Effector memory CD4-positive, alpha-beta T cell (primary cell): ENCODE measurements around the gene ADAM19.

Experiments used
- DNase-seq, 3 donors: peaks; one replicate each; pipeline ENCODE4 v3.0.0-alpha.2; 2020
- H3K27ac ChIP-seq: 2 replicates; pipeline ENCODE4 v1.7.0; 2013; ENCODE audit warnings: mild to moderate bottlenecking, low read length, moderate library complexity; ENCODE audit not compliant: insufficient read depth, poor library complexity, severe bottlenecking
- H3K27me3 ChIP-seq: replicated peaks from 2 replicates; pipeline ENCODE4 v1.7.0; 2013; ENCODE audit warnings: mild to moderate bottlenecking, low read length; ENCODE audit not compliant: insufficient read depth, control insufficient read depth, poor library complexity, severe bottlenecking
- H3K36me3 ChIP-seq: 2 replicates; pipeline ENCODE4 v1.7.0; 2013; ENCODE audit warnings: mild to moderate bottlenecking, low read length, moderate library complexity; ENCODE audit not compliant: control insufficient read depth, insufficient read depth
- H3K4me1 ChIP-seq: 2 replicates; pipeline ENCODE4 v1.7.0; 2013; ENCODE audit warnings: low read length, mild to moderate bottlenecking; ENCODE audit not compliant: control insufficient read depth, insufficient read depth, poor library complexity, severe bottlenecking
- H3K4me3 ChIP-seq: 2 replicates; pipeline ENCODE4 v1.7.0; 2013; ENCODE audit warnings: low read length, low read depth, mild to moderate bottlenecking; ENCODE audit not compliant: insufficient read depth, poor library complexity, severe bottlenecking
- H3K9me3 ChIP-seq: 2 replicates; pipeline ENCODE4 v1.7.0; 2013; ENCODE audit warnings: mild to moderate bottlenecking, low read length, moderate library complexity; ENCODE audit not compliant: control insufficient read depth

ADAM19 gene

GRCh38 chr5:157458835-157459234, 116.7 kb downstream of the ADAM19 start:
- H3K27ac ChIP-seq = no peak overlapping the region
- no peaks in the 10 kb centered on the region for H3K27me3 ChIP-seq
- no peak overlapping the region for H3K4me3 ChIP-seq
- peaks cover 3% of the 10 kb centered on the region for H3K4me1 ChIP-seq
- H3K36me3 ChIP-seq = no peaks in the 10 kb centered on the region
- no peak for DNase-seq
- H3K9me3 ChIP-seq = no peaks in the 10 kb centered on the region

GRCh38 chr5:157457391-157457790, 118.2 kb downstream of the ADAM19 start:
- DNase-seq = no peak
- no peaks in the 10 kb centered on the region for H3K36me3 ChIP-seq
- H3K27ac ChIP-seq = no peak overlapping the region
- no peaks in the 10 kb centered on the region for H3K27me3 ChIP-seq
- no peaks in the 10 kb centered on the region for H3K9me3 ChIP-seq
- H3K4me3 ChIP-seq = no peak overlapping the region
- H3K4me1 ChIP-seq = peaks cover 3% of the 10 kb centered on the region

DNA sequence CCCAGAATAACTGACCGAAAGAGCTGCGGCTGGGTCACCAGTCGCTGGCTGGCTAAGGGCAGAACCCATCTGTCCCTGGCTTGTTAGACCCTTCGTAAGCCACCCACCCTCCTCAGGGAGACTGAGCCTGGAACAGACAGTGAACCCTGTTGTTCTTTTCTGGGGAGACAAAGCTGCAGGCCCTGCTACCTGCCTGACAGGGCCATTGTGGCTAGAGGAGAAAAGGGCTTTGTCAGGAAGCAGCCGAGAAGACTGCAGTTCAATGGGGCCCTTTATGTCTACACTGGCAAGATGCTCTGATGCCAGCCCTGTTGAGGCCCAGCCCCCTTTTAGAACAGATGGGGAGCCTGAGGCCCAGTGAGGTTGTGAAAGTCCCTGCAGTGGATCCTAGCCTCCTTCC, 119.3 kb downstream of the ADAM19 start:
- H3K4me3 ChIP-seq = no peak overlapping the region
- H3K9me3 ChIP-seq = no peaks in the 10 kb centered on the region
- peaks cover 3% of the 10 kb centered on the region for H3K4me1 ChIP-seq
- H3K27ac ChIP-seq = no peak overlapping the region
- H3K27me3 ChIP-seq = no peaks in the 10 kb centered on the region
- DNase-seq = no peak
- H3K36me3 ChIP-seq = no peaks in the 10 kb centered on the region

DNA sequence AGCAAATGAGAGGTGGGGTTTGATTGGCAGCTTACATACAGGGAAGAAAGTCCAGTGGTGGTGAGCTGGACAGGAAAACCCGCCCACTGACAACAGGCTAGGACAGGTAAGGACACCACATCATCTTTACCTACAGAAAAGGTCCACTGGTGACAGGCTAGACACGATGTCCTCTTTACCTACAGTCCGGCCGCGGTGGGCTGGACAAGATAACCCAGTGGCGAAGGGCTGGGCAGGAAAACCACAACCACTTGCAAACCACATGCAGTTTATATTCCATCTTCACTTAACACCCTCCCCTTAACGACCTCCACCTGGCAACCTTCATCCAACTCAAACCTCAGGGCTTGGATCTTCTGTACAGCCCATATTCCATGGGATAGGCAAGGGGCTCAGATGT, 120.5 kb downstream of the ADAM19 start:
- no peaks in the 10 kb centered on the region for H3K9me3 ChIP-seq
- DNase-seq = no peak
- no peaks in the 10 kb centered on the region for H3K27me3 ChIP-seq
- no peaks in the 10 kb centered on the region for H3K36me3 ChIP-seq
- H3K4me3 ChIP-seq = no peak overlapping the region
- no peak overlapping the region for H3K27ac ChIP-seq
- H3K4me1 ChIP-seq = no peaks in the 10 kb centered on the region

GRCh38 chr5:157454273-157454672, 121.3 kb downstream of the ADAM19 start:
- Histone ChIP-seq H3K4me1 (no peaks in the 10 kb centered on the region), H3K27ac (no peak overlapping the region), H3K27me3 (no peaks in the 10 kb centered on the region), H3K36me3 (no peaks in the 10 kb centered on the region), H3K4me3 (no peak overlapping the region), H3K9me3 (no peaks in the 10 kb centered on the region)
- DNase-seq = no peak

DNA sequence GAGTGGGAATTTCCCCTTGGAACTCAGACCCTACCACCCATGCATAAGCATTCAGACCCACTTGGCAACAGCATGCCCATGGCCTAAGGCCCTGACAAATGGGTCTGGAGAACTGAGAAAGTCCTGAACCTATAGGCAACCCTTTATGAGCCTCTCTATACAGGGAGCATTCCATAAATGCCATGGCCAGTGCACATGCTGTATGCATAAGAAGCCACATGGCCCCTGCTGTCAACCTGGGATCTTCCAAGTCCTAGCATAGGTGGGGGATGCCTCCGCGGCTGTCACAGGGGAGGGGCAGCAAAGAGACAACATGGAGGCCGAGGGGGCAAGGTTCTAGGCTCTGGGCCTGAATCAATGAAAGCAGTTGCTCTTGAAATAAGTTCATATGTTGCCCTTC, 123.8 kb downstream of the ADAM19 start:
- Histone ChIP-seq H3K27me3 (no peaks in the 10 kb centered on the region), H3K36me3 (no peaks in the 10 kb centered on the region), H3K27ac (no peak overlapping the region), H3K4me3 (no peak overlapping the region), H3K4me1 (no peaks in the 10 kb centered on the region), H3K9me3 (no peaks in the 10 kb centered on the region)
- no peak for DNase-seq

GRCh38 chr5:157450024-157450423, 125.6 kb downstream of the ADAM19 start:
- H3K27ac ChIP-seq = no peak overlapping the region

GRCh38 chr5:157449011-157449723, 126.4 kb downstream of the ADAM19 start:
- H3K9me3 ChIP-seq = no peaks in the 10 kb centered on the region
- H3K27ac ChIP-seq = no peak overlapping the region
- no peak for DNase-seq
- no peaks in the 10 kb centered on the region for H3K4me1 ChIP-seq
- no peaks in the 10 kb centered on the region for H3K36me3 ChIP-seq
- no peaks in the 10 kb centered on the region for H3K27me3 ChIP-seq
- no peak overlapping the region for H3K4me3 ChIP-seq

More at GRCh38 chr5:157450024-157450423, 125.6 kb downstream of the ADAM19 start:
- DNase-seq = no peak
- no peaks in the 10 kb centered on the region for H3K36me3 ChIP-seq
- no peak overlapping the region for H3K4me3 ChIP-seq
- H3K27me3 ChIP-seq = no peaks in the 10 kb centered on the region
- H3K9me3 ChIP-seq = no peaks in the 10 kb centered on the region
- no peaks in the 10 kb centered on the region for H3K4me1 ChIP-seq

DNA sequence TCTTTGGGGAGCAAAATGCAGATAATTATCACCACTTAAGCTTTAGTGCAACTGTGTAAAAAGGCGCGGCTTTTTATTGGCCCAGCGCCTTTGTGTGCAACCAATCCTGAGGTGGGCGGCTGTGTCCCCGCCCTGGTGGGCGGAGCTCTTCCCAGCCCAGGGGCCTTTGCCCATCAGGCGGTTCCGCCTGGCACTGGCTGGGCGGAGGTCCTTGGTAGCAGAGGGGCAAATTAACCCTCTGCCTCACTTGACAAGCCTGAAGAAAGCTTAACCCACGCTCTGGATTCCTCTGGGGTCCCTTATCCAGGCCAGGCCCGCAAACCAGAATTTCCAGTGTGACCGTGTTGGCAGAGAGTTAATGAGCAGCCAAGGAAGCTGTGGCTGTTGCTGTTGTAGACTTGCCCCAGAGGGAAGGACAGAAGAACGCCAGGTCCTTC, 128.4 kb downstream of the ADAM19 start:
- Histone ChIP-seq H3K36me3 (no peaks in the 10 kb centered on the region), H3K9me3 (no peaks in the 10 kb centered on the region), H3K4me1 (no peaks in the 10 kb centered on the region), H3K4me3 (no peak overlapping the region), H3K27me3 (no peaks in the 10 kb centered on the region), H3K27ac (no peak overlapping the region)
- no peak for DNase-seq

DNA sequence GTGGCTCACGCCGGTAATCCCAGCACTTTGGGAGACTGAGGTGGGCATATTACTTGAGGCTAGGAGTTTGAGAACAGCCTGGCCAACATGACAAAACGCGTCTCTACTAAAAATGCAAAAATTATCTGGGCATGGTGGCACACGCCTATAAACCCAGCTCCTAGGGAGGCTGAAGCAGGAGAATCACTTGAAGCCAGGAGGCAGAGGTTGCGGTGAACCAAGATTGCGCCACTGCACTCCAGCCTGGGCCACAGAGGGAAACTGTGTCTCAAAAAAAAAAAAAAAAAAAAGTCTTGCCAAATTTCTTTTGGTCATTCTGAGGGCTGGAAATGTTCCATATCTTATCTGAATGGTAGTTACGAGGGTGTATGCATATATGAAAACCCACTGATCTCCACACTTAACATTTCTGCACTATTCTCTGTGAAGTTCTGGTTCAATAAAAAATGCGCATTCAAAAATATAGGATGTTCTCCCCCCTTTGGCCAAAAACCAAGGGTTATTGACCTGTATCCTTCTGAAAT, 129.1 kb downstream of the ADAM19 start:
- H3K36me3 ChIP-seq = no peaks in the 10 kb centered on the region
- H3K9me3 ChIP-seq = no peaks in the 10 kb centered on the region
- H3K27ac ChIP-seq = no peak overlapping the region
- no peaks in the 10 kb centered on the region for H3K4me1 ChIP-seq
- no peak for DNase-seq
- no peak overlapping the region for H3K4me3 ChIP-seq
- H3K27me3 ChIP-seq = no peaks in the 10 kb centered on the region
